Loucy (cell line): Measurements from ENCODE around the gene MMP14.

Experiments
- H2AFZ ChIP-seq: fragments of 200-600 bp; sonication (generic); 2 replicates; pipeline ENCODE4 v1.6.0; 2016; ENCODE audit warnings: antibody characterized with exemption, mild to moderate bottlenecking, low read length, moderate library complexity
- H3F3A ChIP-seq: fragments of 200-600 bp; 2 replicates; pipeline ENCODE4 v1.6.0; 2016; ENCODE audit warnings: antibody characterized with exemption, low read depth, mild to moderate bottlenecking
- H3K27me3 ChIP-seq: fragments of 200-600 bp; sonication (generic); 2 replicates; pipeline ENCODE4 v1.6.1; 2014; ENCODE audit warnings: low read length, mild to moderate bottlenecking; ENCODE audit not compliant: insufficient read depth, poor library complexity, severe bottlenecking
- H3K36me3 ChIP-seq: fragments of 200-600 bp; sonication (generic); 2 replicates; pipeline ENCODE4 v1.6.1; 2016; ENCODE audit warnings: low read length; ENCODE audit not compliant: insufficient read depth
- H3K4me1 ChIP-seq: fragments of 200-600 bp; sonication (generic); 2 replicates; pipeline ENCODE4 v1.5.1; 2014; ENCODE audit warnings: low read length, mild to moderate bottlenecking; ENCODE audit not compliant: insufficient read depth, poor library complexity, severe bottlenecking
- H3K4me2 ChIP-seq: fragments of 200-600 bp; sonication (generic); 2 replicates; pipeline ENCODE4 v1.6.0; 2014; ENCODE audit warnings: antibody characterized with exemption, low read length, low read depth, mild to moderate bottlenecking; ENCODE audit not compliant: poor library complexity, severe bottlenecking
- H3K4me3 ChIP-seq: fragments of 200-600 bp; sonication (generic); 2 replicates; pipeline ENCODE4 v1.5.1; 2014; ENCODE audit warnings: low read length, mild to moderate bottlenecking, mixed read lengths; ENCODE audit not compliant: poor library complexity, severe bottlenecking
- H3K79me2 ChIP-seq: fragments of 200-600 bp; sonication (generic); 2 replicates; pipeline ENCODE4 v1.6.1; 2014; ENCODE audit warnings: low read length; ENCODE audit not compliant: insufficient read depth
- H3K9ac ChIP-seq: fragments of 200-600 bp; sonication (generic); 2 replicates; pipeline ENCODE4 v1.6.0; 2014; ENCODE audit warnings: mild to moderate bottlenecking, low read depth, low read length, moderate library complexity; ENCODE audit not compliant: poor library complexity, severe bottlenecking
- H3K9me2 ChIP-seq: fragments of 200-600 bp; sonication (generic); replicated peaks from 2 replicates; pipeline ENCODE4 v1.6.1; 2016; ENCODE audit warnings: low read depth, low read length, mixed read lengths
- H3K9me3 ChIP-seq: fragments of 200-600 bp; sonication (generic); 2 replicates; pipeline ENCODE4 v1.6.1; 2014; ENCODE audit warnings: mild to moderate bottlenecking, antibody characterized with exemption, low read length, low read depth; ENCODE audit not compliant: insufficient read depth
- H4K20me1 ChIP-seq: fragments of 200-600 bp; sonication (generic); 2 replicates; pipeline ENCODE4 v1.6.0; 2014; ENCODE audit warnings: antibody characterized with exemption, low read length, mild to moderate bottlenecking; ENCODE audit not compliant: insufficient read depth, poor library complexity, severe bottlenecking
- EZH2phosphoT487 ChIP-seq: fragments of 200-600 bp; IDR thresholded peaks from 2 replicates; pipeline ENCODE4 v1.6.1; 2018; ENCODE audit warnings: antibody characterized with exemption, mild to moderate bottlenecking, moderate library complexity, borderline replicate concordance
- TF ChIP-seq, protein P1 (sequence below): fragments of 200-600 bp; sonication (generic); conservative IDR thresholded peaks from 2 replicates; pipeline ENCODE4 v1.5.1; 2014; ENCODE audit warnings: mild to moderate bottlenecking, antibody characterized with exemption, low read length

Gene MMP14

DNA sequence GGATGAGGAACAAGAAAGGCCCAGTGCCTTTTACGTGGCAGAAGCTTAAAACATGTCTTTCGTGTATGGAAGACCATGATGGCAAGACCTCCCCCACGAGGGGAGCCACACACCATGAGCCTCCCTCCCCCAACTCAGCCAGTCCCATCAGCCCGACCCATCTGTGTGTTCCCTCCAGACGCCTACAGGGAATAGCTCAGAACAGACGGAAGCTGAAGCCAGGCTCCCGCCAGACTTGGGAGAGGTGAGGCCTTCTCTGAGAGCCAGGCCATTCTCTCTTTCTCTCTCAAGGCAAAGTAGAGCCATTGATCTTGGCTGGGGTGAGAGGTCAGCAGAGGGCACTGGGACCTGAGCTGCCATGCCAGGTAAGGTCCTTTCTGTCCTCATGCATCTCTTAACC lies 56.1 kb downstream of the MMP14 start:
- H3K4me3 ChIP-seq, result no peak overlapping the region
- no peaks in the 10 kb centered on the region for H3K36me3 ChIP-seq
- H2AFZ ChIP-seq, result no peak overlapping the region
- TF ChIP-seq EZH2phosphoT487, result no peak
- TF ChIP-seq, protein P1, sequence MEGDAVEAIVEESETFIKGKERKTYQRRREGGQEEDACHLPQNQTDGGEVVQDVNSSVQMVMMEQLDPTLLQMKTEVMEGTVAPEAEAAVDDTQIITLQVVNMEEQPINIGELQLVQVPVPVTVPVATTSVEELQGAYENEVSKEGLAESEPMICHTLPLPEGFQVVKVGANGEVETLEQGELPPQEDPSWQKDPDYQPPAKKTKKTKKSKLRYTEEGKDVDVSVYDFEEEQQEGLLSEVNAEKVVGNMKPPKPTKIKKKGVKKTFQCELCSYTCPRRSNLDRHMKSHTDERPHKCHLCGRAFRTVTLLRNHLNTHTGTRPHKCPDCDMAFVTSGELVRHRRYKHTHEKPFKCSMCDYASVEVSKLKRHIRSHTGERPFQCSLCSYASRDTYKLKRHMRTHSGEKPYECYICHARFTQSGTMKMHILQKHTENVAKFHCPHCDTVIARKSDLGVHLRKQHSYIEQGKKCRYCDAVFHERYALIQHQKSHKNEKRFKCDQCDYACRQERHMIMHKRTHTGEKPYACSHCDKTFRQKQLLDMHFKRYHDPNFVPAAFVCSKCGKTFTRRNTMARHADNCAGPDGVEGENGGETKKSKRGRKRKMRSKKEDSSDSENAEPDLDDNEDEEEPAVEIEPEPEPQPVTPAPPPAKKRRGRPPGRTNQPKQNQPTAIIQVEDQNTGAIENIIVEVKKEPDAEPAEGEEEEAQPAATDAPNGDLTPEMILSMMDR, result no peak
- no peaks in the 10 kb centered on the region for H3K4me1 ChIP-seq
- no peaks in the 10 kb centered on the region for H3F3A ChIP-seq
- H3K27me3 ChIP-seq, result no peaks in the 10 kb centered on the region
- no peak overlapping the region for H3K9ac ChIP-seq
- H3K9me2 ChIP-seq, result no peaks in the 10 kb centered on the region
- H3K4me2 ChIP-seq, result no peak overlapping the region
- H3K79me2 ChIP-seq, result no peaks in the 10 kb centered on the region
- H3K9me3 ChIP-seq, result no peaks in the 10 kb centered on the region
- no peaks in the 10 kb centered on the region for H4K20me1 ChIP-seq

DNA sequence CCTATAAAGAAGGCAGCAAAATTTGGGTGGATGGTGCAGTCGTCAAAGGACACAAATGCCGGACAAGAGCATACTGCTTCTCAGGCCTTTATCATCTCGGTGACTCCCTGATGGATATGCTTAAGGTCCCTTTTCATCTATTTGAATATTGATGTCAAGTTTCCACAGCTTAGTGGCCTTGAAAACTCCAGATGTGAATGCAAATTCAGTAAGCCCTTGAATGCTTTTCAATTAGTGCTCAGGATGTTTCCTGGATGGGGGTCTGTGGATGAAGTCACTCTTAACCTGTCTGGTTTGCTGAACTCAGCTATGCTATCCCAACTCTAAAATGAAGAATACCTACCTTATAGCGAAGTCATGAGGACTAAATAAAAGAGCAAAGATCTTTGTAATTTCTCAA lies 57.3 kb downstream of the MMP14 start:
- no peaks in the 10 kb centered on the region for H3K4me1 ChIP-seq
- no peak overlapping the region for H3K4me3 ChIP-seq
- no peak overlapping the region for H3K4me2 ChIP-seq

DNA sequence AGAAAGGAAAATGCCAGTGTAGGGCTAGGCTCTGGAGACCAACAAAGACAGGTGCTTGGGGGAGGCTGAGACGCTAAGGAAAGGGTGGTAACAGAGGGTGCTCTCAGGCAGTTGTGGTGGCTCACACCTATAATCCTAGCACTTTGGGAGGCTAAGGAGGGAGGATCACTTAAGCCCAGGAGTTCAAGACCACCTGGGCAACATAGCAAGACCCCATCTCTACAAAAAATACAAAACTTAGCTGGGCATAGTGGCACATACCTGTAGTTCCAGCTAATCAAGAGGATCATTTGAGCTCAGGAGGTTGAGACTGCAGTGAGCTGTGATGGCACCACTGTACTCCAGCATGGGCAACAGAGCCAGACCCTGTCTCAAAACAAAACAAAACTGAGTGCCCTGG lies 59.0 kb downstream of the MMP14 start:
- H3K9ac ChIP-seq, result no peak overlapping the region
- no peak for TF ChIP-seq EZH2phosphoT487
- TF ChIP-seq, protein P1, result no peak

More for the DNA sequence above, 57.3 kb downstream of the MMP14 start:
- no peak overlapping the region for H2AFZ ChIP-seq
- TF ChIP-seq EZH2phosphoT487, result no peak
- TF ChIP-seq, protein P1, result no peak
- no peaks in the 10 kb centered on the region for H4K20me1 ChIP-seq
- H3K79me2 ChIP-seq, result no peaks in the 10 kb centered on the region
- no peaks in the 10 kb centered on the region for H3K36me3 ChIP-seq
- no peak overlapping the region for H3K9ac ChIP-seq
- no peaks in the 10 kb centered on the region for H3K27me3 ChIP-seq
- no peaks in the 10 kb centered on the region for H3K9me2 ChIP-seq
- H3F3A ChIP-seq, result no peaks in the 10 kb centered on the region
- H3K9me3 ChIP-seq, result no peaks in the 10 kb centered on the region

More for the DNA sequence above, 59.0 kb downstream of the MMP14 start:
- H3K27me3 ChIP-seq, result no peaks in the 10 kb centered on the region
- no peak overlapping the region for H3K4me2 ChIP-seq
- no peak overlapping the region for H2AFZ ChIP-seq
- no peaks in the 10 kb centered on the region for H4K20me1 ChIP-seq
- no peaks in the 10 kb centered on the region; the same call in 1 of the 2 replicates for H3K36me3 ChIP-seq
- no peaks in the 10 kb centered on the region for H3F3A ChIP-seq
- no peaks in the 10 kb centered on the region for H3K9me2 ChIP-seq
- H3K79me2 ChIP-seq, result no peaks in the 10 kb centered on the region
- no peaks in the 10 kb centered on the region for H3K9me3 ChIP-seq
- no peaks in the 10 kb centered on the region for H3K4me1 ChIP-seq
- H3K4me3 ChIP-seq, result no peak overlapping the region
